NCI-H345 (cell line): ENCODE data around the gene EPHA3.

ENCODE experiments used
- DNase-seq: peaks from one replicate; lab custom pipeline; 2025; lab: John Stamatoyannopoulos, UW

Gene EPHA3

DNA sequence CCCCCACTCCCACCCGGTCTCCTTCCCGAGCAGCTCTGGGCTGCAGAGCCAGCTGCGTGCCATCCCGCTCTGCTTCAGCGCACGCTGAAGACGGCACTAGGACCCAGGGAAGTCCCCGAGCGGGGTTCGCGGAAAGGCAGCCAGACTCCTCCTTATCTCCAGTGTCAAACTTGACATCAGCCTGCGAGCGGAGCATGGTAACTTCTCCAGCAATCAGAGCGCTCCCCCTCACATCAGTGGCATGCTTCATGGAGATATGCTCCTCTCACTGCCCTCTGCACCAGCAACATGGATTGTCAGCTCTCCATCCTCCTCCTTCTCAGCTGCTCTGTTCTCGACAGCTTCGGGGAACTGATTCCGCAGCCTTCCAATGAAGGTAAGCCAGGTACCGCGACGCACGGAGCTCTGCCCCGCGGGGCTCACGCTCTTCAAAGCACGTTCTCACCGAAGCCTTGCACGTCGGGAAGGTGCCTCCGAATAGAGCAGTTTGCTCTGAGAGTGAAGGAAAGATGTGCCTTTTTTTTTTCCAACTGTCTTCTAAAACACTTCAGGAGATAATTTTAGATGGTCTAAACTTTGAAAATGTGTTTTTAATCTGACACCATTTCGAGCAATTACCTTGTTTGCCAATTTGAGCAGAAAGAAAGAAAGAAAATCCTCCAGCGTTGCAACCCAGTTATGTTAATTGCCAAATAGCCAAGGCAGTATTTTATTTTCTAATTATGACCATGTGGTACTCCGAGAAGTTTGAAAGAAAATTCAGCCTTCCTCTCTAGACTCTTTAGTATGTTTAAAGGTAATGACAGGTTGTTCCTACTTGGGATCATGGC, at the start of gene EPHA3:
Gene EPHA3 (plus strand): TSS at position 161 of the 830 bp plus-strand sequence. CDS start 128 bp downstream, at position 289.
- peak; percentile 22 for DNase-seq

GRCh38 chr3:89058371-89058770, 49.0 kb upstream of the EPHA3 start:
- no peak for DNase-seq

GRCh38 chr3:89059211-89059925, 48.1 kb upstream of the EPHA3 start:
- DNase-seq: no peak

DNA sequence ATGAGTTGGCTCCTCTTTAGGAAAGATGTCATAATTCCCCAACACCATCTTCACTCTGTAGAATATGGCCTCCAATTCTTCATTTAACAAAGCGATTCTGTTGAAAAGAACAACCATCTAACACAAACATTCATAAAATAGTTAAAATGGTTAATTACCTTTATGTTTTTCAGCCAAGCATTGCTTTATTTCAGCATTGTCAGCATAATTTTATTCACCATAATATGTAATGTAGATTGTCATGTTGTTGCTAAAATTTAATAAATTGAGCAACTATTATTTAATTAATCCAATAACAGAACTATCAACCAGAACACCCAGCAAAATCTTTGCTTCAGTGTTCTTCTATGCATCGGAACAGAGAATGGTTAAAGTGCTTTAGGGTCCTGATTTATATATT, 46.2 kb upstream of the EPHA3 start:
- no peak for DNase-seq

GRCh38 chr3:89067736-89068135, 39.7 kb upstream of the EPHA3 start:
- no peak for DNase-seq

- DNase-seq: no peak
These were observed 34.8 kb upstream of the EPHA3 start for GRCh38 chr3:89072642-89073041.

DNA sequence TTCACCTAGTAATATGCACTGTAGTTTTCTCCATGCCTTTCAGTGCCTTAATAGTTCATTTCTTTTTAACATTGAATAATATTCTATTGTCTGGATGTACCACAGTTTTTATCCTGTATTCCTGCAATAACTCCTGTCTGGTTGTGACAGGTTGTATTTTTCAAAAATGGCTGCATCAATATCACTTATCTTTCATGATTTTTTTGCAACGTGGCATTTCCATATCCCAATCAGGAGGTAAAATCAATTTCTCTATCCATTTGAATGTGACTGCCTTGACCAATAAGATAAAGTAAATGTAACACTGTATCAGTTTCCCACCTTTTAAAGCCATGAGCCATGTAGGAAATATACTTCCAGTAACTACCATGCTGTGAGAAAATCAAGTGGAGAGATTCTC, 27.5 kb upstream of the EPHA3 start:
- DNase-seq: no peak

GRCh38 chr3:89087851-89088250, 19.6 kb upstream of the EPHA3 start:
- DNase-seq: no peak

DNA sequence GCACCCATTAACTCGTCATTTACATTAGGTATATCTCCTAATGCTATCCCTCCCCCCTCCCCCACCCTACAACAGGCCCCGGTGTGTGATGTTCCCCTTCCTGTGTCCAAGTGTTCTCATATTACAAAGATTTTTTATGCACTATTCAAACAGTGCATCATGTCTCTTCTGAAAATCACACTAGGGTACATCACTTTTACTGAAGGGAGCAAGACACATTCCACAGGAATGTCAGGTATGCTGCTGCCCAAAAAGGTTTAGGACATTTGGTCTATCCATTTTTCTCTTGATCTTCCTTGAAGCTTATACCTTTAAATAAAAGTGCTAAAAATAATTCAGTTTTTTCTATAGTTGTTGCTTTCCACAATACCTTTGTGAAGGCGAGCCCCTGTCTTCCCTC, 9.2 kb upstream of the EPHA3 start:
- DNase-seq: no peak

- peak; percentile 24 for DNase-seq
These were observed 8.3 kb upstream of the EPHA3 start for GRCh38 chr3:89098964-89099585.

DNA sequence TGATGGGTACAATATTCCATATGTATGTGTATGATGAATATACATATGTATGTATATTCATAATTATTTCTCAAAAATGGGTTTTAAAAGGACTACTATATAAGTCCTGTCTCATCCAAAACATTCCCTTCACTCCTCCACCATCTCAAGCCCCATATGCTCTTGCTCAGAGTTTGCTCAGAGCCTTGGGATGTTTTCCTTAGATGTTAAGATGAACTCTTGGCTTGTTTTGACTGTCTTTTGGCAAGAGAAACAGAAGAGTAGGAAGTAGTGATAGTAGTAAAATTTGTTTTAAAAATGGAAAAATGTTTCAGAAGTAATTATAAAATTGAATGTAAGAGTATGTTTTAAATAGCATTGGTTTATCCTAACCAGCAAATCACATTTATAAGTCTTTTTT, 6.2 kb upstream of the EPHA3 start:
- DNase-seq: no peak

DNA sequence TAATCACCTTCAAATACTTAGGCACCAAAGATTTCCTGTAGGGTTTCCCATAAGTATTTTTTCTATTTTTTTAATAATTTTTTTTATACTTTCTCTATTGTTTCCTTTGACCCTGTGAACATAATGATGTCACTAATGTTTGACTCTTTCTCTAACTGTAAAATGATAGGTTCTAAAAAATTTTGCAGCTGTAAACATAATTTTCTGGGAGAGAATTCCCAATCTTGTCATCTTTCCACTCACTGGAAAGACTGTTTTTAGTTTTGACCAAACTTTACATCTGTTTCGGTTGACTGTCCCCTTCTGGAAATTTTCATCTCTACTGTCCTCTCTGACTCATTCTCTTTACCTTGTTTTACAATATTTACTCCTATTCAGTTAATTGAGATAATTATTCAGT, 5.5 kb upstream of the EPHA3 start:
- DNase-seq: no peak

DNA sequence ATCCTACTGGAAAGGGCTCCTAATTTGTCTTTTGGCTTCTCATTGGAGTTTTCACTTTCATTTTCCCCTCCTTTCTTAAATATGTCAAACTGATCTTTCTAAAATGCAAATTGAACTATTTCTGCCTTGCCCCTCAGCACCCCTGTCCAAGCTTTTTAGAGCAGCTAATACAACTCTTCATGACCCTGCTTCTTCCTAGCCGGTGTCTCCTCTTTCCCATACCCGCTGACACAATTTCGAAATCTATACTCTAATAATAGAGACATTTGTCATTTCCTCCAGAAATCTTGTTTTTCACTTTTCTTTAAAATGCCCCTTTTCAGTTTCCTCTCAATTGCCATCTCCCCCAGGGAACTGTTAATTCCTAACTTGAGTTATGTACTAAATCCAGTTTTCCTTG, 2.9 kb upstream of the EPHA3 start:
- no peak for DNase-seq

DNA sequence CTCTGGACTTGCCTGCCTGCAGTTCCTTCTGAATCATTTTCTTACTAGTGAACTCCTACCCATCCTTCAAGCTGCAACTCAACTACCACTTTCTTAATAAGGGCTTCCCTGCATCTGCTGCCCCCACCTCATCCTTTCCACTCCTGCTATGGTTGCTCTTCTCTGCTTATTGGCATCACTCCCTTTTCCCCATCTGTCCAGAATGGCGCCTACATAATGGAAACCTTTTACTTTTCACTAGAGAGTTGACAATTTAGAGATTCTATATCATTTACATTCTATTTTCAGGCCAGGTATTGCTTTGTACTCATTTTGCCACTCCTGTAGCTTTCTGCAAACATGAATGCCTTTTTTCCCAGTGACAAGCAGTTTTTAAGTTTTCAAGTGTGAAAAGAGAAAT, 1.9 kb upstream of the EPHA3 start:
- no peak for DNase-seq

GRCh38 chr3:89108291-89108550, 800 bp downstream of the EPHA3 start:
- DNase-seq: no peak

DNA sequence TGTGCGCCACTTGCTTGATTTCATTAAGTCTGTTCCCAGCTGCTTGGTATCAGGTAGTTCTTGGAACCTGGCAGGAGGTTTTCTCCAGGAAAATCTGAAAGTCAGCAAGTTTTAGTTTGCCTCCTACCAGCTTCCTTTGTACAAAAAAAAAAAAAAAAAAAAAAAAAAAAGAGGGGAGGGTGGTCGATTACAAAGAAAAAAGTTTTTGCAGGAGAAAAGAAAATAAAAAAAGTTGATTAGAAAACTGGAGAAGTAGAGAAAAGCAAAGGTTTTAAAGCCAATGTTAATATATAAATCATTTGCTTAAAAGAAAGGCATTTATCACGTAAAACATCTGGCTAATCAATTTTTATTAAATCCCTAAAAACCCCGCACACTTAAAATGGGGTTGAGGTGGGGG, 5.9 kb downstream of the EPHA3 start:
- DNase-seq: no peak

DNA sequence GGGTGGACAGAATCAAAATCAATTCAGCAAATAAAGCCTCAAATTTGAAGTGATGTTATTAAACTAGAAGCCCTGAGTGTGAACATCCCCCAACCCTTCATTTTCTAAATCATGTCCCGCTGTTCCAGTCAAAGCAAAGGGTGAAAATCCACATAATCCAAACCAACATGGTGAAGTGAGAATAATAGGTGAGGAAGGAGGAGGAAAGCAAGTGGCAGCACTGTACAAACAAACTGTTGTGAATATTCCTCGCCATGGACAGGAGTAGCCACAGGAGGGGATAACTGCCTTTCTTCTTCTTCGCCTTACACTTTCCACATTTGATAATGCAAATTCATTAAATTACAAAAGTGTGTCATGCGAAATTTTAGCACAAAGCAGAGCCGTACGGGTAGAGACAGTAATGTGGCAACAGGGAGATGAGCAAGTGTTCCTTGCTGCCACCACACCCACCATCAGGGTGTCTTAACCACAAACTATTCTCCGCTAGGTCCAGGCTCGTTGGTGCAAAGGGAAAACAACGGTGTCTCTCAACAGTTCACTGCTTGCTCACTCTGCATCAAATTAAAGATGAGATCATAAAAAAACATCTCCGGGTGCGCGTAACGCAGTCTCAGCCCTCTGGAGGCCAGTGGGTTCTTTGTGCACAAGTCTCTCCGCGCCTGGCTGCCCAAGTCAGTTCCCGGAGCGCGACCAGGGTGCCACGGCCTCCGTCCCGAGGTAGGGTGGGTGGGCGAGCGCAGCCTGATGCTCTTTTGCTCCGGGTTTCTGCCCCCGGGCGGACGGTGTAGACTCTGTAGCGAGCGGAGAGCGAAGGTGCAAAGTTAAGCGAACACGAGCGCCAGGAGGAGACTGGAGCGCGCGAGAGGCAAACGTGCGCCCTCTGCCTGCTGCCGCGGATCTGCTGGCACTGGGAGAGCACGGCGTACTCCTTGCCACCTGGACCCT, 6.7 kb downstream of the EPHA3 start:
- DNase-seq: peak; percentile 36

DNA sequence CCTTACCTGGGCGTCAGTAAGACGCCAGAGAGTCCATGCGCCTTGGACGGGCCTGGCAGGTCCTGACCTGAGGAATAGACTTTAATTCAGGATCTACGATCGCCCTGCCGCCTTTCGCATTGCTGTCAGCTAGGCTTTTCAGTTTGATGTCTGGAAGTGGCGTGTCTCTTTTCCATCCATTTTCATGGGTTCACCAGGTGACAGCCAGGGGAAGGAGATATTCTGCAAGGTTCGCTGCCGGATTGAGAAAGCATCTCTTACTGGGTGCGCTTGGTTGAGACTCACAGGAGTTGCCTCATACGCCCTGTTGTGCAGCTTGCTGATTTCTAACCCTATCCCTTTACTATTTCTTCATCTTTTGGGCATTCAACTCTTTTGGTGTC, 7.4 kb downstream of the EPHA3 start:
- peak; percentile 21 for DNase-seq

DNA sequence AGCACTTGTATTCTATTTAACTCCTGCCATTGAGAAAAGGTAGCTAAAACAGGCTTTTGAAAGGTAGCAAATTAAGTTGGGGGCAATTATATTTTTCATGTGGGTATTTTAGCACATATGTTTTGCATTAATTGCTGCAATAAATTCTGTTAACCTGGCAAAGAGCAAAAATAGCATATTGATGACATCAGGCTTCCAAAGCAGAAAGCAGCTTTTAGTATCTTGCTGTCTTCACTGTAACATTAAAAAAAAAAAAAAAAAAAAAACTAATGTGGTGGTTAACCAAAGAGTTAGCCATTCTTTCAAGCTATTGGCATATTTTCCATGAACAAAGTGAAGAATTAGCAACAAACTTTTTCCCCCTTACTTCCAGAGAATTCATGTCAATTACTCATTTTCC, 9.1 kb downstream of the EPHA3 start:
- DNase-seq: no peak

DNA sequence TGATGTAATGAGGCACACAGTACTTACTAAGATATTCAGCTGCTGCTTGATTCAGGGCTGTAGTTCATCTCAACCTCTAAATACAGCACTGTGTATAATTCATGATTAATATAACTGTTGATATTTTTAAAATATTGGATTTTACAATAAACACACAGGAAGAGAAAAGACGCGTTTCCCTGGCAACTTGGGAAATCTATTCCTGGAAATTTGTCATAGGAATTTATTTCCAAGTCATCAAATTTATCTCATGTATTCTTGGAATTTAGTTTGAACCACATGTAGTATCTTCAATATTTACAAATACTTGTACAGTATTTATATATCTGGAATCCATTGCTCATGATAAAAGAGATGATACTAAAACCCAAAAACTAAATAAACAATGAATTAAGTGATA, 30.6 kb downstream of the EPHA3 start:
- no peak for DNase-seq

DNA sequence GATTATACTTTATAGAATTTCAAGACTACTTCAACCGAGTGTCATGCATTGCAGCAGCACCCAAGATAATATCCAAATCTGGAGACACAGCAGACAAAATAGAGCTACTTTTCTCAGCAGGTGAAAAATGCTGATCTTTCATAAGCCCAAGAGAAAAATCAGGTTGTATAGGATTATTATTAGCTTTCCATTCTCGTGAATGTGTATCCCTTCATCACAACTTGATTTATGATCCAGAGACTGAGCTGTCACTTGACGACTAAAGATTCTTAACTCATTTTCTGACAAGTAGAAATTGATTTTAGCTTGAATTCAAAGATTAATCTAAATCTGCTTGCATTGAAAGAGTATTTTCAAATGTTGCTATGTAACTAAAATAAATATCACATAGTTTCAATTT, 32.4 kb downstream of the EPHA3 start:
- no peak for DNase-seq

- no peak for DNase-seq
These were observed 36.7 kb downstream of the EPHA3 start for GRCh38 chr3:89144080-89144479.
